Stimulated activated CD4-positive, alpha-beta T cell treated with anti-CD3 and anti-CD28 coated beads, Interleukin-15, amount 100 ng/mL, for 48 hours (primary cell): ENCODE results near the gene XKR7.
"Not testable (repeated sequence)": the region's sequence is repeated elsewhere in the genome, so short reads cannot be mapped to it uniquely, and the experiment has no call there.

Experiments used
- DNase-seq, 2 donors: peaks; one replicate each; pipeline ENCODE4 v3.0.0-alpha.2; 2020; ENCODE audit warnings: low read depth in 2 of 2

The XKR7 gene

GRCh38 chr20:31967830-31968249 is at the start of gene XKR7:
Gene XKR7, plus strand, starts transcription at chr20:31968151. Its CDS starts 25 bp downstream, at chr20:31968176.
- DNase-seq, result peak in 1 of 2 donors; percentile 4

- DNase-seq, result no peak
Measured at GRCh38 chr20:31918466-31919105, 49.4 kb upstream of the XKR7 start.

- DNase-seq, result no peak
Measured at GRCh38 chr20:31919410-31920155, 48.4 kb upstream of the XKR7 start.

GRCh38 chr20:31920275-31920855 is 47.6 kb upstream of the XKR7 start:
- DNase-seq, result no peak

GRCh38 chr20:31921480-31921879 is 46.5 kb upstream of the XKR7 start:
- DNase-seq, result not testable (repeated sequence)

- no peak for DNase-seq
Measured at GRCh38 chr20:31922181-31922580, 45.8 kb upstream of the XKR7 start.

- DNase-seq, result no peak
Measured at GRCh38 chr20:31922588-31922987, 45.4 kb upstream of the XKR7 start.

- no peak for DNase-seq
Measured at GRCh38 chr20:31923388-31924331, 44.3 kb upstream of the XKR7 start.

- no peak for DNase-seq
Measured at GRCh38 chr20:31924561-31924960, 43.4 kb upstream of the XKR7 start.

GRCh38 chr20:31925631-31926030 is 42.3 kb upstream of the XKR7 start:
- no peak for DNase-seq

- no peak for DNase-seq
Measured at GRCh38 chr20:31926493-31926892, 41.5 kb upstream of the XKR7 start.

GRCh38 chr20:31927627-31928159 is 40.3 kb upstream of the XKR7 start:
- no peak for DNase-seq

GRCh38 chr20:31929631-31930030 is 38.3 kb upstream of the XKR7 start:
- not testable (repeated sequence) for DNase-seq

- DNase-seq, result no peak
Measured at GRCh38 chr20:31930779-31931178, 37.2 kb upstream of the XKR7 start.

GRCh38 chr20:31933698-31934097 is 34.3 kb upstream of the XKR7 start:
- no peak for DNase-seq

GRCh38 chr20:31934491-31934890 is 33.5 kb upstream of the XKR7 start:
- DNase-seq, result no peak

GRCh38 chr20:31934968-31935764 is 32.8 kb upstream of the XKR7 start:
- no peak for DNase-seq

GRCh38 chr20:31936420-31936819 is 31.5 kb upstream of the XKR7 start:
- no peak for DNase-seq

- no peak for DNase-seq
Measured at GRCh38 chr20:31937820-31938219, 30.1 kb upstream of the XKR7 start.

- no peak for DNase-seq
Measured at GRCh38 chr20:31939661-31940060, 28.3 kb upstream of the XKR7 start.

- no peak for DNase-seq
Measured at GRCh38 chr20:31943052-31943471, 24.9 kb upstream of the XKR7 start.
